ENCODE results near the gene CLDN9. TPM values are rescaled to one million over a fixed set of nuclear protein-coding genes. Genes with fewer than 3 reads are reported as not detected.

CLDN9 gene
- total RNA-seq, 4 donors from 2014 or later: 0.32 to 0.39 TPM; not detected in 2

- no peak within 1 kb of the TSS for H3K27ac ChIP-seq
Observed at GRCh38 chr16:3036726-3037315, 24.1 kb downstream of the CLDN9 start, which contains the start of gene BICDL2. Gene BICDL2, minus strand, starts transcription at chr16:3036944. Its CDS starts 1,448 bp downstream, at chr16:3035496.

GRCh38 chr16:3038256-3038655, 25.5 kb downstream of the CLDN9 start:
- H3K27ac ChIP-seq: no peak overlapping the region
- peaks cover 0 to 12% (median 7%) of the 10 kb centered on the region in 3 donors for H3K4me1 ChIP-seq
- WGBS, 2 donors (ENCODE audit: low coverage in 1 of 2): 42% methylated on average over 4 of the region's 11 CpGs; no CpG with 5 or more reads in 1 of the 2 donors
- TF ChIP-seq CTCF (IDR thresholded peaks at IDR 0.05): no peak
- no peak for TF ChIP-seq POLR2AphosphoS5 (IDR thresholded peaks at IDR 0.05)
- no peak for TF ChIP-seq POLR2A (IDR thresholded peaks at IDR 0.05)
- no peak for TF ChIP-seq EP300 (IDR thresholded peaks at IDR 0.05)
- H3K36me3 ChIP-seq: no peaks in the 10 kb centered on the region
- no peak overlapping the region for H3K4me3 ChIP-seq
- no peaks in the 10 kb centered on the region for H3K9me3 ChIP-seq
- no peak for ATAC-seq
- peaks cover 98% of the 10 kb centered on the region for H3K27me3 ChIP-seq

More at GRCh38 chr16:3036726-3037315, 24.1 kb downstream of the CLDN9 start, which contains the start of gene BICDL2:
- Histone ChIP-seq H3K4me3 (peak within 1 kb of the TSS in 1 of 2 donors; percentile 1), H3K4me1 (peaks cover 0 to 12% (median 7%) of the 10 kb centered on the region in 3 donors), H3K27me3 (peaks cover 100% of the 10 kb centered on the region), H3K36me3 (no peaks in the 10 kb centered on the region), H3K9me3 (no peaks in the 10 kb centered on the region)
- no peak for TF ChIP-seq POLR2AphosphoS5 (IDR thresholded peaks at IDR 0.05)
- TF ChIP-seq CTCF (IDR thresholded peaks at IDR 0.05): no peak
- no peak for TF ChIP-seq EP300 (IDR thresholded peaks at IDR 0.05)
- no peak for TF ChIP-seq POLR2A (IDR thresholded peaks at IDR 0.05)
- 29 to 38% methylated on average over 5 to 7 of the region's 44 CpGs for WGBS, 2 donors (ENCODE audit: low coverage in 1 of 2)
- no peak for ATAC-seq

- Histone ChIP-seq H3K36me3 (no peaks in the 10 kb centered on the region), H3K9me3 (no peaks in the 10 kb centered on the region), H3K4me1 (peaks cover 0 to 12% (median 7%) of the 10 kb centered on the region in 3 donors), H3K4me3 (no peak overlapping the region), H3K27ac (no peak overlapping the region), H3K27me3 (peaks cover 98% of the 10 kb centered on the region)
- ATAC-seq: no peak
- TF ChIP-seq CTCF (IDR thresholded peaks at IDR 0.05): no peak
- no peak for TF ChIP-seq POLR2A (IDR thresholded peaks at IDR 0.05)
- TF ChIP-seq EP300 (IDR thresholded peaks at IDR 0.05): no peak
- WGBS, 2 donors (ENCODE audit: low coverage in 1 of 2): 95% methylated on average over 3 of the region's 5 CpGs; no CpG with 5 or more reads in 1 of the 2 donors
Observed at GRCh38 chr16:3038896-3039295, 26.2 kb downstream of the CLDN9 start.

- H3K27me3 ChIP-seq: peaks cover 98% of the 10 kb centered on the region
- no peak overlapping the region for H3K4me3 ChIP-seq
- no peak for TF ChIP-seq POLR2AphosphoS5 (IDR thresholded peaks at IDR 0.05)
- H3K9me3 ChIP-seq: no peaks in the 10 kb centered on the region
- peaks cover 0 to 26% (median 18%) of the 10 kb centered on the region in 3 donors for H3K4me1 ChIP-seq
- ATAC-seq: no peak
- WGBS, 2 donors (ENCODE audit: low coverage in 1 of 2): 25 to 78% methylated on average over 1 to 2 of the region's 3 CpGs
- no peaks in the 10 kb centered on the region for H3K36me3 ChIP-seq
- no peak overlapping the region for H3K27ac ChIP-seq
Observed at GRCh38 chr16:3042376-3042775, 29.7 kb downstream of the CLDN9 start.

- 81 to 83% methylated on average over 4 to 6 of the region's 6 CpGs for WGBS, 2 donors (ENCODE audit: low coverage in 1 of 2)
- no peaks in the 10 kb centered on the region for H3K36me3 ChIP-seq
- peaks cover 0 to 27% (median 18%) of the 10 kb centered on the region in 3 donors for H3K4me1 ChIP-seq
- H3K27ac ChIP-seq: no peak overlapping the region
- H3K9me3 ChIP-seq: no peaks in the 10 kb centered on the region
- ATAC-seq: no peak
- no peak overlapping the region for H3K4me3 ChIP-seq
- no peak for TF ChIP-seq POLR2A (IDR thresholded peaks at IDR 0.05)
- no peak for TF ChIP-seq EP300 (IDR thresholded peaks at IDR 0.05)
- H3K27me3 ChIP-seq: peaks cover 98% of the 10 kb centered on the region
Observed at GRCh38 chr16:3044708-3045107, 32.0 kb downstream of the CLDN9 start.

Measured in gastroesophageal sphincter (tissue), 4 donors.